ENCODE data around the gene RNFT2.

RNFT2 gene, protein sequence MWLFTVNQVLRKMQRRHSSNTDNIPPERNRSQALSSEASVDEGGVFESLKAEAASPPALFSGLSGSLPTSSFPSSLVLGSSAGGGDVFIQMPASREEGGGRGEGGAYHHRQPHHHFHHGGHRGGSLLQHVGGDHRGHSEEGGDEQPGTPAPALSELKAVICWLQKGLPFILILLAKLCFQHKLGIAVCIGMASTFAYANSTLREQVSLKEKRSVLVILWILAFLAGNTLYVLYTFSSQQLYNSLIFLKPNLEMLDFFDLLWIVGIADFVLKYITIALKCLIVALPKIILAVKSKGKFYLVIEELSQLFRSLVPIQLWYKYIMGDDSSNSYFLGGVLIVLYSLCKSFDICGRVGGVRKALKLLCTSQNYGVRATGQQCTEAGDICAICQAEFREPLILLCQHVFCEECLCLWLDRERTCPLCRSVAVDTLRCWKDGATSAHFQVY

GRCh38 chr12:116737774-116738657 is at the start of gene RNFT2, which contains the start of gene SPRING1:
Gene RNFT2, plus strand, starts transcription at chr12:116738315. Its CDS starts 2,183 bp downstream, at chr12:116740498.
Gene SPRING1, minus strand, starts transcription at chr12:116738069. Its CDS starts 169 bp downstream, at chr12:116737900.
- DNase-seq = peak; percentile 99

- DNase-seq = no peak
These were observed 48.6 kb upstream of the RNFT2 start for GRCh38 chr12:116689521-116689920.

GRCh38 chr12:116689979-116690744 is 48.0 kb upstream of the RNFT2 start:
- no peak for DNase-seq

DNA sequence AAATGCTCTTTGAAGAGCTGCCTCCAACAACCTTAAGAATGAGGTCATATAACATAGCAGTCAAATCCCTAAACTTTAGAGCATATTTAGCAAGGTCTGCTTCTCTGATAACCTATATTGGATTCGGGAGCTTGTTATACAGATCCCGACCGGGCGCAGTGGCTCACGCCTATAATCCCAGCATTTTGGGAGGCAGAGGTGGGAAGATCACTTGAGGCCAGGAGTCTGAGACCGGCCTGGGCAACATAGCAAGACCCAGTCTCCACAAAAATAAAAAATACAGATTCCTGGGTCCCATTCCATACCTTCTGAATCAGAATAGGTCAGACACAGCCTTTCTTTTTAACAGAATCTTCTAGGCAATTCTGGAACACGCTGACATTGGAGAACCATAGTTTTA is 46.9 kb upstream of the RNFT2 start:
- DNase-seq = no peak

GRCh38 chr12:116691636-116692035 is 46.5 kb upstream of the RNFT2 start:
- no peak for DNase-seq

DNA sequence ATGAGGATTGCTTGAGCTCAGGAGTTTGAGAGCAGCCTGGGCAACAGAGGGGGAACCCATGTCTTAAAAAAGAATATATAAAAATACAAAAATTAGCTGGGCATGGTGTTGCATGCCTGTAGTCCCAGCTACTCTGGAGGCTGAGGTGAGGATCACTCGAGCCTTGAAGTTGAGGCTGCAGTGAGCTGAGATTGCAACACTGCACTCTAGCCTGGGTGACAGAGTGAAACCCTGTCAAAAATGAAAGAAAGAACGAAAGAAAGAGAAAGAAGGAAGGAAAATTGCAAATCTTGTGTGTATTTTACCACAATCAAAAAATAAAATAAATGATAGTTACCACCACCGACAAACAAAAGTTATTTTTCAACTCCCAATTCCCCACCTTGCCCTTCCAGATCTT is 45.5 kb upstream of the RNFT2 start:
- no peak for DNase-seq

DNA sequence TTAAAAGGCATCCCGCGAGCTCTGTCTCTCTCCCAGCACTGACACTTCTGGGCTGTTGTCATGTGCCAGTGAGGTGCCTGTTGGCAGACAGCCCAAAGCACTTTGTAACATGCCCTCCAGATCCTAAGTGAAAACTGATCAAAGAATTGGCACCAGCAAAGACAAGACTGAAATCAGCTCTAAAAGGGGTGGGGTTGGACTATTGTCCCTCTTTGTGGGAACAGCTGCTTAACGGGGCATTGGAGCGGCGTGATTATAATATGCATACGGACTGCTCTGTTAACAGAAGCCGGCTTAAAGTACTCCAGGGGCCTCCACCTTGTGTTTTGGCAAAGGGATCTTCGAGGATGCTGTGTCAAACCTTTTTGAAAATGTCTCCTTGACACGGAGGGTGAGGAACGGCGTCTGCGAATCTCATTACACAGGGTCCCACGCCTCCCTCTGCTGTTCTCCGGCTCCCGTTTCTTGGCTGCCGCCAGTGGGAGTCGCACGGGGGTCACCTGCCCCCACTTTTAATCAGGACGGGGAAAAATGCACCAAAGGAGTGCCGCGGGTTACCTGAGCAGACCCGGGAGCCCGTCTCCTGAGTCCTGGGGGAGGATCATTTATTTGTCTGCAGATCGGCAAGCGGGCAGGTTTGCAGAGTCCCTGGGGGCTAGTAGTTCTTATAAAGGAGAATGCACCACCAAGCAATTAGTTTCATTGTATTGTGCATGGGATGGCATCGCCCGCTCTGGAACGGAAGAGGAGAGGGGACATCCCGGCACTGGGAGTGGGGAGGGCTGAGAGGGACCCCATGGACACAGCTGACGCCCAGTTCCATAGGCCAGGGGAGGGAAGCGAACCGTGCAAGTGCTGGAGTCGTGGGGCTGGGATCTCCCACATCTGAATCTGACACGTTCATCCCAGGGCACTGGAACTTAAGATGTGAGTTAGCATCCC is 44.6 kb upstream of the RNFT2 start:
- DNase-seq = peak; percentile 97

GRCh38 chr12:116694653-116695463 is 43.3 kb upstream of the RNFT2 start:
- DNase-seq = no peak

DNA sequence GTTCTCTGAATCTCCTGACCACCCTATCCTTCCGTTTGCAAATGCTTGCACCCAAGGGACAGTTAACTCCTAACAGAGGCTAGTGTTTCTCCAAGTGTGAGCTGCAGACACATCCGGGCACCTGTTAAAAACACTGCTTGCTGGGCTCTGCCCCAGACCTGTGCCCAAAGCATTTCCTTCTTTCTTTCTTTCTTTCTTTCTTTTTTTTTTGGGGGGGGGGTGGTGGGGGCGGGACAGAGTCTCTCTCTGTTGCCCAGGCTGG is 42.7 kb upstream of the RNFT2 start:
- DNase-seq = no peak

DNA sequence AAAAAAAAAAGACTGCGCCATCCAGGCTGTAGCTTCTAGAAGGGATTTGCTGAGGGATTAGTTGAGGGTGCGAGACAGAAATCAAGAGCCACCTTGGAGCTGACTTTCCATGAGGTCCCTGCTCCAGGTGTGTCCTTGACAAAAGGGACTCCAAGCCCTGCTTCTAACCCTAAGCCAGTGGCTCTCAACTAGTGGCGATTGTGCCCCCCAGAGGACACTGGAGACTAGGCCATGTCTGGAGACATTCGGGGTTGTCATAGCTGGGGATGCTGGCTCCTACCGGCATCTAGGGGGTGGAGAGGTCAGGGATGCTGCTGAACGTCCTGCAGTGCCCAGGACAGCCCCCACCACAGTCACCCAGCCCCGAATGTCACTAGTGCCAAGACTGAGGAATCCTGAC is 40.8 kb upstream of the RNFT2 start:
- DNase-seq = peak; percentile 51

DNA sequence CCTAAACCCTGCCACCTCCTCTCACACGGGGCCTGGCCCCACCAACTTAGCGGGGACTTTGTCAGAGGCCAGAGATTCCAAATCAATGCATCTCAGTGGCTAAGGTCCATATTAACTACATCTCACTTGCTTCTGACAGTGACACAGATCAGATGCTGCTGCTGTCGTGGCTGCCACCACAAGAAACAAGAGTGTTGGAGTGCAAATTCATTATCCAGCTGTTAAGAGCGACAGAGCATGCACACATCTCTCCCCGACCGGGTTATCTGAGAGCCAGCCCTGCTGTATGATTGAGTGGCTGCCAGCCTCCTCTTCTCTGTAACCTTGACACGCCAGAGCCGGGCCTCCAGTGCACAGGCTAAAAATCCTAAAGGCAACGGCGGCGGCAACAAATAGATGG is 40.4 kb upstream of the RNFT2 start:
- peak; percentile 89 for DNase-seq

GRCh38 chr12:116698116-116698515 is 40.0 kb upstream of the RNFT2 start:
- DNase-seq = peak; percentile 92

DNA sequence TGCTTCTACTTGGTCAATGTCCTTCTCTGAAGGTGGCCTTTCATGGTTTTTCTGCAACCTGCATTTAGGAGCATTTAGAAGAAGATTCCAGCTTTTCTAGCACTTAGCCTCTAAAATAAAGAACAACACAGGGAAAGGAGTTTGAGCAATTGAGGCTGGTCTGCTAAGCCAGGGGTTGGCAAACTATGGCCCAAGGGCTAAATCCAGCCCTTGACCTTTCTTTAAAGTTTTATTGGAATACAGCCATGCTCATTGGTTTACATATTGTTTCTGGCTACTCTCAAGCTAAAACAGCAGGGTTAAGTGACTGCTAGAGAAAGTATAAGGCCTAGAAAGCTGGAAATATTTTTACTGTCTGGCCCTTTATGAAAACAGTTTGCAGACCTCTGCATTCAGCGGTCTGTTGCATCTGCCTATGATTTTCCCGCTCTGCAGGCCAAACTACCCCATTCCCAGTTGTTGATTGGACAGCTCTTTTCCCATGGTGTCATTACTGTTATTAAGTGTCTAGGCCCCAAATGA is 39.5 kb upstream of the RNFT2 start:
- no peak for DNase-seq

DNA sequence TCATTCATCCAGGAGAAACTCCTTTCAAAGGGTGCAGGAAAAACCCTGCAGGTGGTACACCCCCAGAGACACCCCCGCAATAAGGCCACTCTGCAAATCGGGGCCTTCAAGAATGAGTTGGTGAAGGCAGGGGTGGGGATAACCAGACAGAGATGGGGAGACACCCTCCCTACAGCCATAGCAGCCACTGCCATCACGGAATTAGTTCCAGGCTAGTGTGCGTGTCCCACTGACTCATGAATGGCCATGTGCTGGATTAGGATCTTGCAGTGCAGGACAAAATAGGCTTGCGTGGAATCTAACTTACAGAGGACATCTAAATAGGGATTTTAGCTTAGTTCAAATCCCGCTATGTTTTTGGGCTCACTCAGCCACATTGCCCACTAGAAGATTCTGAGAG is 38.0 kb upstream of the RNFT2 start:
- DNase-seq = no peak

- no peak for DNase-seq
These were observed 36.7 kb upstream of the RNFT2 start for GRCh38 chr12:116701432-116701831.

GRCh38 chr12:116703214-116703795 is 34.8 kb upstream of the RNFT2 start:
- DNase-seq = peak; percentile 61

- DNase-seq = no peak
These were observed 30.4 kb upstream of the RNFT2 start for GRCh38 chr12:116707751-116708150.

GRCh38 chr12:116708826-116709756 is 29.0 kb upstream of the RNFT2 start:
- DNase-seq = peak; percentile 87

- DNase-seq = no peak
These were observed 28.3 kb upstream of the RNFT2 start for GRCh38 chr12:116709768-116710167.

All from NCI-H1105 treated with DMSO at 0.1 percent for 48 hours (cell line).